Measurements from ENCODE around the gene FAM120B.
A peak's percentile ranks its signal among the peaks of the same experiment; 100 is the strongest.

FAM120B gene

DNA sequence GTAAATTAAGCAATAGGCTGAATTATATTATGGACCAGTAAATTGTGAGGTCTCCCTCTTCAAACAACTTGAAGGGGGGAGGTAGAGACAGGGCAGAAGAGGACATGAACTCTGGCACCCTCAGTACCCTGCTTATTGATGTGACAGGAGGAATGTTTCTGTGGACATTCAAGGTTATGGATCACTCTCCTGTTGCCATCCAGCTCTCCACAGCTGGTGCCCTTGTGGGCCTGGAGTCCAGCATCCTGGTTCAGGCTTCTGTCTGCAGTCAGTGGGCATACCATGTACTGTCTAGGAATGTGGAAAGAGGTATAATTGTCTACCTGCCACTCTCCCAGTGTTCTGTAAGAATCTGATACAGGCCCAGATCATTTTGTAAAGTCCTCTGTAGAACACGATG is 55.6 kb downstream of the FAM120B start:
- no peak for DNase-seq

DNA sequence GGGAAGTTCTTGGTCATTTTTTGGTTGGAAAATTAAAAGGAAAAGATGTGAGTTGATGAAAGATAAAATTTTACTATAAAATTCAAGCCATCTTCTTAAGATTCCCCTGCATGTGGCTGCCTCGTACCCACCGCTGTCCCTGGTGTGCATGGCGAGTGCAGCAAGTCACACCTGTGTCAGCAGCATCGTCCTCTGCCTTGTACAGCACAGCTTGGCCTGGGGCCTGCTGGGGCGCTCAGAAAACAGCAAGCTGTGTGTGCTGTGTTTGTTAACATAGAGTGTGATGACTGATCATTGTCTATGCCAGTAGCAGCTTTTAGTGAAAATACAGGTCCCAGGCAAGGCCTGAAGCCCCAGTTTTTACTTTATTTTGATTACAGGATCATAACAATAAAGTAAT is 56.7 kb downstream of the FAM120B start:
- DNase-seq, result no peak

DNA sequence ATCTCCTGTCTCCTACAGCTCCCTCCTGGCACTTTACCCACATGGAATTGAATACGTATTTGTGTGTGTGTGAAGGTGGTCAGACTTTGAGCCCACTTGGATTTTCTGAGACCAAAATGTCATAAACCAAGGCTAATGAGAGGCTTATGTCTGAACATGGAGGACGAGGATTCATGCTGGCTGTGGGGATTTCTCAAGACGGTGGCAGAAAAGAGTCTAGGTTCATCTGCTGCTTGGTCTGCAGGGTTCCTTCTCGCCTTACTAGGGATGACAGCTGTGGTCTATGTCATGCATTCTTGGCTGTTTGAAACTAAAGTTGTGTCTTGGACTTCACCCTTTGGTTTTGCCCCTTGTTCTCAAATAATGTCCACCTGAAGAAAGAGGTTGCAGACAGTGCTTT is 58.6 kb downstream of the FAM120B start:
- DNase-seq, result no peak

DNA sequence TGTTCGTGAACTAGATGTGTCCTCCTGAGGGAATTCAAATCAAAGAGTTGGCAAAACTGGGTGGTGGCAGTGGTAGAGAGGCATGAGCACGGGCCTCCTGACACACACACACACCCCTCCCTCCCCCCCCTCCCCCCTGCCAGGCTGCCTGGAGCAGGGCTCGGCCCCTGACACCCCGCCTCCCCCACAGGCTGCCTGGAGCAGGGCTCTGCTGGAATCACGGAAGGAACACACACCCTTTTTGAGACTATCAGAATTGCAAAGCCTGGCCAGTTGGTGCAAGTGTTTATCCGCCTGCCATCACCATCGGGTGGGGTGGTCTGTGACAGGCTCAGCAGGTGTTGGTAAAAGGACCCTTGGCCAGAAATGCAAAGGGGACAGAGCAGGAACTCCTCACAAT is 59.0 kb downstream of the FAM120B start:
- no peak for DNase-seq

DNA sequence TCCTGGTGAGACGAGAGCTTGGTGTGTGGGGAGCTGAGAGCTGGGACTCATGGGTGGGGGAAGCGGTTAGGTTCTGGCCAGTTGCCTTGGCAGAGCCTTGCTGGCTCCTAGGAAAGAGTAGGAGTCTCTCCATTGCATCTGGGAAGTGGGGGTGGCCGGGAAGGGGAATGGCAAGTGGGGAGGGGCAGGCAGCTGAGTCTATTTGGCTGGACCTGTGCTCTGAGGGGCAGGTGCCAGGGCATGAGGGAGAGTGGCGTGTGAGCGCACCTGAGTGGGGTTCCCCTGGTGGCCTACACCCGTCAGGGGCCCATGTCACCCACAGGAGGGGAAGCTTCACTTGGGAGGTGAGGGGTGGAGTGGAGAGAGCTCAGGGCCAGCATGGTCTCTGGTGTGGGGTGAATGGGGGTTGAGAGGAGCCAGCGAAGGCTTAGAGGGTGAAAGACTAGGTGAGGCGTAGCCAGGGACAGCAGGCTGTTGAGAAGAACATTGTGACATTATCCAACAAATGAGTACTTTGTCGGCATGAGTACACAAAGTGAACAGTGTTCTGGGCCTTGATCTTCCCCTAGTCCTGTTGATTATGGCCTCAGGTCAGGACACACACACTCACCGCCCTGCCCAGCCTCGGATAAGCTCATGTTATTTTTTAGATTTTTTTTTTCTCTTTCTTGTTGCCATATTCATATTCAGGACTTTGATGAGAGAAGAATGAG is 59.8 kb downstream of the FAM120B start:
- DNase-seq, result no peak

DNA sequence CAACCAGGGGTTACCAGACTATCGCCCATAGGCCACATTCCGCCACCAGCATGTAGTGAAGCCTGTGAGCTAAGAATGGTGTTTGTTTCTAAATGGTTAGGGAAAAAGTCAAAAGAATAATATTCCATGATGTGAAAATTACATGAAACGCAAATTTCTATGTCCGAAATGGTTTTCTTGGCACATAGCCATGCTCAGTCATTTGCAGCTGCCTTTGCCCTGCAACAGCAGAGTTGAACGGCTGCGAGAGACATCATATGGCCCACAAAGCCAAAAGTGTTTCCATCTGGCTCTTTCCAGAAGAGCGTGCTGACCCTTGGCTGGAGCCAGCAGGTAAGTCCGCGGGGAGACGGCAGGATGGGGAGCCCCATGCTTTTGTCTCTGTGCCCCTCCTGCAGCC is 60.7 kb downstream of the FAM120B start:
- DNase-seq, result no peak

DNA sequence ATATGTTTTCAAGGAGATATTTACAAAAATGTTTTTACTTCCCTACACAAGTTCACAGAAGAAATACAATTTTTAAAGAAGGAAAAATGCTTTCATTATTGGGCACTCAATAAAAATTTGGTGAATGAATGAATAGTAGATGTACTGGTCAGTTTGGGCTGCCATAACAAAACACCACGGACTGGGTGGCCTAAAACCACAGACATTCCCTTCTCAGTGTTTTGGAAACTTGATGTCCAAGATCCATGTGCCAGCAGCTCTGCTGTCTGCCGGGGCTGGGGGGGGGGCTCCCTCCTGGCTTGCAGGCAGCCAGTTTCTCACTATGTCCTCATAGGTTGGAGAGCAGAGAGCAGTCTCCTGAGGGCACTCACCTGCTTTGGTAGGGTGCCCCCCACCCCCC is 62.0 kb downstream of the FAM120B start:
- DNase-seq, result no peak

DNA sequence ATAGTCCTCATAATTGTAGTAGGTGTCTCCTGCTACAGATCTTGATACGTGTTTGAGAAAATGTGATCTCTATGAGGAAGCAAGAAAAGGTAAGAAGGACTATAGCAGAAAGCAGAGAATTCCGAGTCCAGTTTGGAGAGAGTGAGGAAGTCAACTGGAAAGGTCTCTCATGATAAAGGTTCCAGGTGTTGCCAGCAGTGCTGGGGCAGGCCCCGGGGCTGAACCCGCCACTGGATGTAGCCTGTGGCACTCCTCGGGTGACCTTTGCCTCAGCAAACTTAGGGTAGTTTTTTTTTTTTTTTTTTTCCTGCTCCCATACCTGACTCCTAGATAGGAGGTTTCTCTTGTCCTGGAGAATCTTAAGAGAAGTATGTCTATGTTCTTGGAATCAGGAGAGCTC is 62.8 kb downstream of the FAM120B start:
- no peak for DNase-seq

DNA sequence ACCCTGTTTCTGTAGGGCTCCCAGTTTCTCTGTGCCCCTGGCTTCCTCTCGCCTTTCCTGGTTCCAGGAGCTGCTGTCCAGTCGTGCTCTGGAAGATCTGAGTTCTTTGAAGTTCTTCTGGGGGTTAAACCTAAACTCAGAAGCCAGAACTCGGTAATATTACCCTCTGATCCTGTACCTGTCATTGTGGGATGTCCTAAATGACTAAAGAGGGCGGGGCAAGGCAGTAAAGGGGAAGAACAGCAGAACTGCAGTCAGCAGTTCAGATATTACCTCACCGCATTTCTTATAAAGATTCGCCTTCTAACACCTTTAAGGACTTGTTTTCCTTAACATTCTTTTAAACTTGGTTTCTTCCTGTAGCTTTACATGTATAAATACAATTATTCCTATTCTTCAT is 63.9 kb downstream of the FAM120B start:
- no peak for DNase-seq

DNA sequence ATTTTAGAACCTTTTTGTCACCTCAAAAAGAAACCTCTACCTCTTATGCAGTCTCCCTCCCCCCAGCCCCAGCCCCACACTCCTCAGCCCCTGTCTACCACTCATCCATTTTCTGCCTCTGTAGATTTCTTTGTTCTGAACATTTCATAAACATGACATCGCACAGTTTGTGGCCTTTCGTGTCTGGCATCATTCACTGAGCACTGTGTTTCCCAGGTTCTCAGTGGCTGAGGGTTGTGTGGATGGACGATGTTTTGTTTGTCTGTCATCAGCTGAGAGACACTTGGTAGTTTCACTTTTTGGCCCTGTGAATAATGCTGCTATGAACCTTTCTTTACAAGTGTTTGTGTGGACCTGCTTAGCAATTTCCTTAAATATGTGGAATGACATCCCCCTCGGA is 64.5 kb downstream of the FAM120B start:
- DNase-seq, result peak; percentile 9

DNA sequence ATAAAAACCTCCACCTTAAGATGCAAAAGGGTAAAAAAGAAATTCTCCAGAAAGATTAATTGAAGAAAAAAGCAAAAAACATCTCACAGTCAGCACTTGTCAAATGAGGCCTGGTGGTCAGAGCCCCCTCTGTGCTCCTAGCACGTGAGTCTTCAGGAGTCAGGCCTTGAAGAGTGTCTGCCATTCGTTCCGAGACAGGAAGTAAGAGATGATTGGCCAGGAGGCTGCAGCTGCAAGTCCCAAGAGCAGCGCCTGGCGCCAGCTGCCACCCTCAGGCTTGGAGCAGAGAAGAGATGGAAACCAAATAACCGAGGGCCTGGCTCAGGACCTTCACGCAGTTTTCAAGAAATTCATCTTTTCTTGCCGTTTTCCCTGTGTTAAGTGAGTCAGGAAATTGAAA is 65.0 kb downstream of the FAM120B start:
- DNase-seq, result no peak

DNA sequence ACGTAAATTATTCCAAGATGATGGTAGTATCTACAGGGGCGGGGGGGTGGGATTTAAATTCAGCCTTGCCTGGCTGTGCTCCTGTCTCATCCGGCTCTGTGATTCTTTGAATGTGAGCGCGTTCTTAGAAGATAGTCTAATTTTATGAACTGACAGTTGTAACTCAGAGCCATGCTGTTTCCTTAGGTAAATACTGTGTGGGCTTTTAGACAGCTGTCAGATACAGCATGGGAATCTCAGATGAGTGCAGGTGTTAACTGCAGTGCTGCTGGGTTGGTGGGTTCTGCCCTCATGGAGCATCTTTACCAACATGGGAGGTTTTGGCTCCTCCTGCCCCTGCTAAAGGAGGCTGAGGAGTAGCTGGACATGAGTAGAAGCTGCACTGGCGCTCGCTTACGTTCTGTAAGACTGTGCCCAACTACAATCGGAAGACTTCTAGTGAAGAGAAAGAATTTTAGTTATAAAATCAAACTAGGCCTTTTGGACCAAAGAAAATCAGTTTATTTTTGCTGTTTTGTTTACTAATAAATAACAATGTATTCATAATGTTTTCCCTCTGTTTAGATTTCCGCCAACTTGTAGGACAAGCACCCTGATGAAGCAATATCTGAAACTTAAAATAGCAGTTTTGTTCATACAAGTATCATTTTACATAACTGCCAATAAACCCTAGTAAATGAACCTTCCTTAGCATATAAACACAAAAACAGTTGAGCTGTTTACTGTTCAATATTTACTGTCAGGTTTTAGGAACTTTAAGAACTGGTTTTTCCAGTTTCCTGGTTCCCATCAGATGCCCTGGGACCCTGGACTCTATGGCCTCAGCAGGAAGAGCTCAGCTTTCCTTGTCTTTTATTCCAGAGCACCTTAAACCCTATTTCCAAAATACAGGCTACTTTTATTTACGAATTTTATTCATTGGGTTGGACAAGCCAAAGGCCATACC is 66.1 kb downstream of the FAM120B start:
- no peak for DNase-seq

DNA sequence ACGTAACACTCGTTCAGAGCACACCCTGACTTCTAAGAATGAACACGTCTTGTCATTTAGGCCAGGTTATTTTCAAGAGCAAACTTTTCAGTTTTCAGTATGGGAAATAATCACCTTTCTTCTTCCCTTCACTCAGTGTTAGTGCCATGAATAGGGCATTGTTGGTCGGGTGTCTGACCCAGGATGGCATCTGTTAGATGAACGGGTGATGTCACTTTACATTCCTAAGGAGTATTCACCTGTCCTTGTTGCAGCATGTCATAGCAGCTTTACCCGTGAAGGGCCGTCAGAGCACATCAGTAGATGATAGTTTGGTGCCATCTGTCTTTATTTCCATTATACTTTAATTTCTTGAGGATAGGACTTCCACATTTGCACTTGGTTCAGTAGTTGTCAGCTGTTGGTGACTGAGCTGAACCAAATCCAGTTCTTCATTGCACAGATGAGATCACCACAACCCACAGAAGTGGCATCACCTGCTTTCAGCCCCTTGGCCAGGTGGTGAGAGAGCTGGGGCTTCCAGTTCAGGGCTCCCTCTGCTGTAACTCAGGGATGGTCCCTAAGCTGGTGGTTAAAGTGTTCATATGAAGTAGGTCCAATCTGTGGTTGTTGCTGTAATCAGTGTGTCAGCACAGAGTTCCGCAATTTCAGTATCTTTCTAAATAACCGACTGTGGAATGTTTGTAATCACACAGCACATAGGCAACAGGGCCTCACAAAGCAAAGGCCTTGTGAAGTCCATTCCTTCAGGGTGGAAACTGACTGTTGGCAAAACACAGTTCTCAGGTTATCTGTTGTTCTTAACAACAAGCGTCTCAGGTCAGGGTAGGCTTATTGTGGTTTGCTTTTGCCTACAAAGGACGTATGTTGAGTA is 68.2 kb downstream of the FAM120B start:
- no peak for DNase-seq

DNA sequence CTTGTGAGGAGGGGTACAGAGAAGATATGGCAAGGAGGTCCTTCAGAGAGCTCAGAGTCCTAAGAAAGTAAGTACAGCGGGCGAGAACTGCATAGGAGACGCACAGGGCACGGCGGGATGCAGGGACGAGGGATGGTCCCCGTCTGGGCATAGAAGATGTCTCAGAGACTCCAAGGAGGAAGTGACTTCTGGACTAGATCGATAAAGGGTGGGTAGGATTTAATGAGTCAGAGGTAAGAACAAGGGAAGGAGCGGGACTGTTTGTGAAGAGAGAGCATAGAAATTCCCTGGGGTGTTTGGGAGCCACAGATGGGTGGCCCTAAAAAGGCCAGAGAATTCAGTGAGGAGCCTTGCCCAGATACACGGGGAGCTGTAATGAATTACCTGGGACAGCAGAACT is 69.1 kb downstream of the FAM120B start:
- DNase-seq, result no peak

DNA sequence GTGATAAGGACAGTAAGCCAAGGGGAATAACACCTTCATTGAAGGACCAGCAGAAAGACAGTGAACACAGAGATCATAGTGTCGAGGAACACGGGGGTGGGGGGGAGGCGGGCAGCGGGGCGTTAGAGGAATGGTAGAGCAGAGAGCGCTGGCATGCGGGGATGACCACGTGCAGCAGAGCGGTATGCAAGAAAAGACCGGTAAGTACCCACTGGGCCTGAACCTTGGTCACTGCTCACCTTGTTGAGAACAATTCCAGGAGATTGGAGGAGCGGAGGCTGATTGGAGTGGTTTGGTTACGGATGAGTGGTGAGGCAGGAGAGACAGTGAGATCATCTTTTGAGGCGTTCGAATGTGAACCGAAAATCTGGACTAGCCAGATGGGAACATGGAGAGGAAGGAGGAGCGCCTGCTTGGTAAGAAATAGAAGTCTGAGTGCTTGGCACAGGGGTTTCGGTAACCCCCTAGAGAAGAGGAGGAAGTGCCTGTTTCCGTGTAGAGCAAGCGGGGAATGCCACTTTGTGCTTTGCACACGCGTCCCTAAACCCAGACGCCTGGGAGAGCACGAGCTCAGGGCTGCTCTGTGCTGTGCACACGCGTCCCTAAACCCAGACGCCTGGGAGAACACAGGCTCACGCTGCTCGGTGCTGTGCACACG is 70.0 kb downstream of the FAM120B start:
- no peak for DNase-seq

DNA sequence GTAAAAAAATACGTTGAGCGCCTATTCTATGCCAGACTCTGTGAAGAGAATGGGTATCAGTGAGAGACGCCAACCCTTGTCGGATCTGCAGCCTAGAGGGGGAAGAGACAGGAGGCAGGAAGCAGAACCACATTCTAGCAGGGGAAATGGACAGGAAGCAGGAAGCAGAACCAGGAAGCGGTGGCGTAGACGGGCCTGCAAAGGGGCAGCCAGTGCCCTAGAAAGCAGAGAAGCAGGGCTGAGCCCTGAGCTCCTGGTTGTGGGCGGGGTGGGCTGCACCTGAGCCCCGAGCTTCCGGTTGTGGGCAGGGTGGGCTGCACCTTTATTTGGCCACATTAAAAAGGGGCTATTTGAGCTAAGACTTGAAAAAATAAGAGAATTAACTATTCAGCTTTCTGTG is 71.9 kb downstream of the FAM120B start:
- DNase-seq, result no peak

DNA sequence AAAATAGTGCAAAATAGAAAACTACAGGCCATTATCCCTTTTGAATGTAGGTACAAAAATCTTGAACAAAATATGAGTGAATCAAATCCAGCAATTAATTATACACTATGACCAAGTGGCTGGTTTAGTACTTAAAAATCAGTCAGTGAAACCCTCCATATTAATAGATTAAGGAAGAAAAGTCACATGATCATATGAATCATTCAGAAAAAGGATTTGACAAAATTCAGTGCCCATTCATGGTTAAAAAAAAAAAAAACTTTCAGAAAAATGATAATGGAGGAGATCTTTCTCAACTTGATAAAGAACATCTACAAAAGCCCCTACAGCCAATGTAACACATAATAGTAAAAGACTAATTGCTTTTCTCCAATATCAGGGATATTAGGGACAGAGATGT is 75.0 kb downstream of the FAM120B start:
- DNase-seq, result no peak

DNA sequence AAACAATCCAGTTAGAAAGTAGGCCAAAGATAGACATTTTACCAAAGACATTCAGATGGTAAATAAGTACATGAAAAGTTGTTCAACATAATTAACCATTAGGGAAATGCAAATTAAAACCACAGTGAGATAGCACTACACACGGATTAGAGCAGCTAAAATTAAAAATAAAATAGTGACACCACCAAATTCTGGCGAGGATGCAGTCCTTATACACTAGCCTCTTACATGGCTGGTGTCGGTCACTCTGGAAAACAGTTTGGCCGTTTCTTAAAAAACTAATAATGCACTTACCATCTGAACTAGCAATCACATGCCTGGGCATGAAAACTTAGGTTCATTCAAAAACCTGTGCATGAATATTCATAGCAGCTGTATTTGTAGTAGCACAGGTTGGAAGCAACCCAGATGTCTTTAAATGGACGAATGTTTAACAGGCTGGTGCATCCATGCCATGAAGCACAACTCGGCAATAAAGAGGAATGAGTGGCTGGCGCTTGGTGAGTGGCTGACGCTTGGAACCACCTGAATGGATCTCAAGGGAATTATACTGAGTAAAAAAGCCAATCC is 77.0 kb downstream of the FAM120B start:
- no peak for DNase-seq

DNA sequence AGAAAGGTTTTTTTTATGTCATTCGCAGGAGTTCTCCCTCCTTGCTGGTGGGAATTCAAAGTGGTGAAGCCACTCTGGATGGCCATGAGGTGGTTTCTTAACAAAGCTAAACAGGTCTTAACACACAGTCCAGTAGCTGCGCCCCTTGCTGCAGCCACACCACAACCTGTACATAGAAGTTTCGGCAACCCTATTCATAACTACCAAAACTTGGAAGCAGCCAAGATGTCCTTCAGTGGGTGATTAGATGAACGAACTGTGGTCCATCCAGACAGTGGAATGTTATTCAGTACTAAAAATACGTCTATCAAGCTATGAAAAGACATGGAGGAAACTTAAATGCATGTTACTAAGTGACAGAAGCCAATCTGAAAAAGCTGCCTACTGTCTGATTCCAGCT is 78.9 kb downstream of the FAM120B start:
- DNase-seq, result no peak

DNA sequence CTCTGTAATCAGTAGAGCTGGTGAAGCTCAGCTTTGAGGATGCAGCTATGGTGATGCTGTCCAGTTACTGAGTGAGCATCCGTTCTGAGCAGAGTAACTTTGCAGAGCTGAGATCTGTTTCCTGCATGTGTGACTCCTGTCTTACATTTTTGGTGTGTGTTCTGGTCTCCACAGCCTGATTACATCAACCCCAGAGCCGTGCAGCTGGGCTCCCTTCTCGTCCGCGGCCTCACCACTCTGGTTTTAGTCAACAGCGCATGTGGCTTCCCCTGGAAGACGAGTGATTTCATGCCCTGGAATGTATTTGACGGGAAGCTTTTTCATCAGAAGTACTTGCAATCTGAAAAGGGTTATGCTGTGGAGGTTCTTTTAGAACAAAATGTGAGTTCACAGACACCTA is 81.6 kb downstream of the FAM120B start:
- DNase-seq, result peak; percentile 92

DNA sequence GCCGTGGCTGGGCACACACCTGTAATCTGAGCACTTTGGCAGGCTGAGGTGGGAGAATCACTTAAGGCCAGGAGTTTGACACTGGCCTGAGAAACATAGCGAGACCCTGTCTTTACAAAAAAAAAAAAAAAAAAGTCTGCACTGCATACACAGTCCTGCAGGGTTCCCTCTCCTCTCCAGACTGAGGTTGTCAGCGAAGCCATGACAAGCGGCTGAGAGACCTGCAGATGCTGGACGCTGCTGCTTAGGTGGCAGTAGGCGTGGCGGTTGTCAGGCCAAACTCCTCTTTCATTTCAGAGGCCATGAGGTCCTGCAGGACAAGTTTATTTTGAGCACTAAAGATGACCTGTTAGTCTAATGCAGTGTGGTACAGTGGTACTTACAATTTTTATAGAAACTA is 86.5 kb downstream of the FAM120B start:
- no peak for DNase-seq

DNA sequence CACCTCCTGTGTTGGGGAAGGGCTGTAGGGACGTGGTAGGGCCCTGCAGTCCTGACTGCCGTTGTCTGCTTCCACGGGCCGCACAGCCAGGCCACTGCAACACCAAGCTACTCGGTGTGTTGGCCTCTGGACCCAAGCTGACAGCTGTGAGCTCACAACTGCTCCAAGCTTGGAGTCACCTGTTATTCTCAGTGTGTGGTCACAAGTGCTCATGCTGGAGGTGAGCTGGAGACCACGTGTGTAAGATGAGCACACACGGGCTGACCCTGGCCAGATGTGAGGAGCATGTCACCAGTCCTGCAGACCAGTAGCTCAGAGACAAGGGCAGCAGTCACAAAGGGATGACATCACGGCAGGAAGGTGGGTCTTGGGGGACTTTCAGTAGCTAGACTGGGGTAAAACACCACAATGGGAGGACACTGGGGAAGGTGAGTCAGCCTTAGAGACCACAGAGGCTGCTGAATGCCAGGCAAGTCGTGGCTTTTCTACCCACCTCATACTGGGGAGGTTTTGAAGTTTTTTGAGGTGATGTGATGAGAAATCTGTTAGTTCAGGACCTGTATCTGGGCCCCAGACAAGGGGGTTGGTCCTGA is 87.3 kb downstream of the FAM120B start:
- peak; percentile 19 for DNase-seq
